GM12878 (cell line): ENCODE results near the gene TTLL11. TPM values are rescaled to one million over a fixed set of nuclear protein-coding genes. Genes with fewer than 3 reads are reported as not detected.

Source experiments
- ATAC-seq: fragments of 200-7000 bp; cut with Tn5 transposase; 3 replicates; pipeline ENCODE4 v1.9.1; 2020; ENCODE audit warnings: mild to moderate bottlenecking, moderate library complexity
- BruUV-seq: library from RNA; stranded (reverse); fragments of 400-500 nt; replicated peaks from 2 replicates; lab custom pipeline; 2021; lab: Mats Ljungman, UMichigan
- CTCF ChIA-PET: fragments of 300-600 bp; sonication (Branson Sonifier 250); formaldehyde crosslinking; extraction: SDS; loops from one replicate; lab custom pipeline; 2021; ENCODE audit warnings: inconsistent platforms; lab: Yijun Ruan, JAX
- POLR2A ChIA-PET: fragments of 350-600 bp; formaldehyde crosslinking; extraction: SDS; loops from one replicate; lab custom pipeline; 2021; ENCODE audit warnings: inconsistent platforms; lab: Charles Lee
- RAD21 ChIA-PET: fragments of 300-600 bp; sonication (Branson Sonifier 250); formaldehyde crosslinking; loops from one replicate; lab custom pipeline; 2023; ENCODE audit warnings: antibody characterized with exemption; ENCODE audit not compliant: unreplicated experiment; lab: Charles Lee
- SMC1A ChIA-PET: fragments of 300-600 bp; sonication (Branson Sonifier 250); formaldehyde crosslinking; loops from one replicate; lab custom pipeline; 2023; ENCODE audit not compliant: unreplicated experiment, uncharacterized antibody; lab: Charles Lee
- DNase-seq: peaks from one replicate; pipeline ENCODE4 v3.0.0-alpha.2; 2011; ENCODE audit warnings: low read depth, low spot score
- FAIRE-seq: peaks from 3 replicates; lab custom pipeline; 2011; peaks lifted over from hg19 to GRCh38; lab: Jason Lieb, UNC
- H2AFZ ChIP-seq: 2 replicates; pipeline ENCODE4 v1.6.0; 2011; ENCODE audit warnings: low read depth, low read length, control low read depth; ENCODE audit not compliant: control insufficient read depth
- H3K27ac ChIP-seq: 2 replicates; pipeline ENCODE4 v1.5.1; 2011; ENCODE audit warnings: control low read depth; ENCODE audit not compliant: control insufficient read depth, insufficient read depth
- H3K27me3 ChIP-seq, 2 experiments: replicated peaks in 1 of 2; 2 replicates each; pipeline versions ENCODE4 v1.6.0 to v1.6.1; 2011; ENCODE audit warnings: low read length in 1 of 2; ENCODE audit not compliant: control insufficient read depth in 2 of 2, insufficient read depth in 2 of 2
- H3K36me3 ChIP-seq, 2 experiments: 2 replicates each; pipeline ENCODE4 v1.5.1; 2011; ENCODE audit warnings: low read length in 1 of 2; ENCODE audit not compliant: control insufficient read depth in 2 of 2, insufficient read depth in 2 of 2
- H3K4me1 ChIP-seq: 2 replicates; pipeline ENCODE4 v1.6.1; 2011; ENCODE audit warnings: mild to moderate bottlenecking, low read length, moderate library complexity, mixed read lengths; ENCODE audit not compliant: control insufficient read depth, insufficient read depth
- H3K4me2 ChIP-seq: 2 replicates; pipeline ENCODE4 v1.6.0; 2011; ENCODE audit warnings: control low read depth; ENCODE audit not compliant: control insufficient read depth, insufficient read depth
- H3K4me3 ChIP-seq: fragments of 200-600 bp; sonication (generic); 2 replicates; pipeline ENCODE4 v1.5.1; 2016
- H3K79me2 ChIP-seq: 2 replicates; pipeline ENCODE4 v1.6.0; 2011; ENCODE audit warnings: low read length; ENCODE audit not compliant: control insufficient read depth, insufficient read depth
- H3K9ac ChIP-seq: 2 replicates; pipeline ENCODE4 v1.8.0; 2011; ENCODE audit warnings: low read length, control low read depth, mixed read lengths; ENCODE audit not compliant: control insufficient read depth, insufficient read depth
- H3K9me3 ChIP-seq: replicated peaks from 3 replicates; pipeline ENCODE4 v1.5.1; 2011; ENCODE audit warnings: mild to moderate bottlenecking, low read length; ENCODE audit not compliant: control insufficient read depth, insufficient read depth
- H4K20me1 ChIP-seq: 2 replicates; pipeline ENCODE4 v1.6.0; 2011; ENCODE audit not compliant: control insufficient read depth, insufficient read depth
- E4F1 ChIP-seq: fragments of 450-650 bp; IDR thresholded peaks from 2 replicates; pipeline ENCODE4 v1.6.1; 2018; ENCODE audit warnings: borderline replicate concordance, mild to moderate bottlenecking; ENCODE audit not compliant: partially characterized antibody
- EP300 ChIP-seq, 2 experiments: fragments of 150-350 bp in 1 of 2; IDR thresholded peaks; 2 replicates each; pipeline ENCODE4 v1.6.1; 2011 to 2012; ENCODE audit warnings: low read depth in 2 of 2, low read length in 2 of 2, borderline replicate concordance in 1 of 2, improper control_type of control experiment in 1 of 2, inconsistent platforms in 1 of 2; ENCODE audit not compliant: control insufficient read depth in 1 of 2
- ETV6 ChIP-seq, 2 experiments: fragments of 450-650 bp in 1 of 2; IDR thresholded peaks in 1 of 2; conservative IDR thresholded peaks in 1 of 2; 2 replicates each; pipeline ENCODE4 v1.6.1; 2014; ENCODE audit warnings: antibody characterized with exemption in 1 of 2, borderline replicate concordance in 1 of 2, low read depth in 1 of 2, mild to moderate bottlenecking in 1 of 2, moderate library complexity in 1 of 2
- NFIC ChIP-seq: IDR thresholded peaks from 2 replicates; pipeline ENCODE4 v1.6.1; 2012; ENCODE audit warnings: low read depth, mild to moderate bottlenecking, inconsistent platforms, low read length, moderate library complexity
- NKRF ChIP-seq: fragments of 450-650 bp; conservative IDR thresholded peaks from 2 replicates; pipeline ENCODE4 v1.6.1; 2017; ENCODE audit warnings: mild to moderate bottlenecking, moderate library complexity
- SIX5 ChIP-seq: IDR thresholded peaks from 2 replicates; pipeline ENCODE4 v1.6.1; 2011; ENCODE audit warnings: mild to moderate bottlenecking, low read depth, low read length, moderate library complexity; ENCODE audit not compliant: severe bottlenecking
- ZNF207 ChIP-seq: fragments of 450-650 bp; IDR thresholded peaks from 2 replicates; pipeline ENCODE4 v1.6.1; 2014; ENCODE audit warnings: antibody characterized with exemption, mild to moderate bottlenecking, borderline replicate concordance
- WGBS: methylation state at CpG from one replicate; pipeline ENCODE4 v1.1.6; 2016; ENCODE audit warnings: low lambda C conversion rate; ENCODE audit not compliant: insufficient replicate concordance, insufficient coverage; ENCODE audit errors: missing lambda C conversion rate; 5-methylcytosine and 5-hydroxymethylcytosine counted together
- in situ Hi-C: fragments of 300-500 bp; cut with MboI; formaldehyde crosslinking; loops from 9 replicates; pipeline ENCODE4 v1.14.3; 2018; ENCODE audit warnings: mixed read lengths
- intact Hi-C: fragments of 100-400 bp; cut with micrococcal nuclease; formaldehyde crosslinking; loops from one replicate; pipeline ENCODE4 v1.14.2; 2022; ENCODE audit not compliant: unreplicated experiment
- polyA plus RNA-seq, 11 experiments: library from polyadenylated mRNA; depleted of rRNA in 4 of 11; unstranded in 6 of 11; stranded (reverse) in 5 of 11; fragments of >200 nt; fragmentation: Nextera tagmentation in 4 of 11; fragmentation: Illumina TruSeq in 1 of 11; extraction: Ambion mirVana in 4 of 11; extraction: Trizol in 1 of 11; gene quantifications; 1 replicate in 1 of 11; 2 replicates in 10 of 11; pipeline versions ENCODE4 v1.2.1 to v1.2.3, GENCODE V29; 2011 to 2016; ENCODE audit warnings: inconsistent platforms in 2 of 11, missing spikeins in 2 of 11, low read depth in 1 of 11
- total RNA-seq, 4 experiments: library from RNA; depleted of rRNA in 3 of 4; stranded (reverse); fragments of >200 nt in 3 of 4; fragmentation: Illumina TruSeq in 1 of 4; extraction: Trizol in 1 of 4; gene quantifications; 2 replicates each; pipeline versions ENCODE4 v1.2.1 to v1.2.3, GENCODE V29; 2013 to 2021

TTLL11 gene
- total and polyA plus RNA-seq, 10 of the 15 experiments (the other 5 are each of a cell fraction or from before 2014, with no cell fraction given), result 1.2 to 3.7 (median 2.9) TPM

GRCh38 chr9:122141671-122142070 is 48.6 kb upstream of the TTLL11 start:
- no peaks in the 10 kb centered on the region for H4K20me1 ChIP-seq
- in situ Hi-C loops, result no loop called here
- no peak overlapping the region for H3K4me3 ChIP-seq
- H3K79me2 ChIP-seq, result no peaks in the 10 kb centered on the region
- intact Hi-C loops, result no loop called here
- WGBS, result 99% methylated on average over 5 of the region's 5 CpGs
- H3K27ac ChIP-seq, result no peak overlapping the region
- H3K27me3 ChIP-seq, result no peaks in the 10 kb centered on the region
- ChIA-PET RAD21 (no interaction called here), SMC1A (interaction anchor here (1.2 kb wide), 1 partner anchor 14 kb away, joined by 4 read pairs; no protein-coding TSS in a partner anchor), CTCF (no interaction called here), POLR2A (no interaction called here)
- no peak overlapping the region for H2AFZ ChIP-seq
- H3K4me1 ChIP-seq, result no peaks in the 10 kb centered on the region
- no peak for TF ChIP-seq NFIC
- TF ChIP-seq SIX5, result no peak
- TF ChIP-seq EP300 (IDR thresholded peaks at IDR 0.05; ENCODE audit: borderline replicate concordance in 1 of 2, control insufficient read depth in 1 of 2, low read depth in 2 of 2, low read length in 2 of 2), result no peak
- no peak for TF ChIP-seq NKRF
- TF ChIP-seq ETV6 (conservative IDR thresholded peaks at IDR 0.05 in 1 of 2, IDR thresholded peaks at IDR 0.05 in 1 of 2; ENCODE audit: borderline replicate concordance in 1 of 2, low read depth in 1 of 2), result no peak
- no peak for TF ChIP-seq ZNF207
- TF ChIP-seq E4F1, result no peak
- no peak for DNase-seq
- H3K9ac ChIP-seq, result no peak overlapping the region
- FAIRE-seq, result no peak
- BruUV-seq, result no TSS peak
- H3K9me3 ChIP-seq, result no peaks in the 10 kb centered on the region
- H3K4me2 ChIP-seq, result no peak overlapping the region
- ATAC-seq, result no peak
- H3K36me3 ChIP-seq, result peaks cover 3 to 11% of the 10 kb centered on the region in 2 experiments
